ENCODE measurements around the gene PIAS4.
"Not testable (repeated sequence)": the region's sequence is repeated elsewhere in the genome, so short reads cannot be mapped to it uniquely, and the experiment has no call there.

Gene PIAS4

GRCh38 chr19:4007021-4007835, at the start of gene PIAS4:
TSS of gene PIAS4 (plus strand) at chr19:4007736. CDS start at chr19:4007761, 25 bp downstream.
- DNase-seq (ENCODE audit: low spot score in 2 of 2) (peak; percentile 90 to 95), ATAC-seq (peak; percentile 94)
- H3K36me3 Mint-ChIP-seq: peaks cover 6% of the 10 kb centered on the region
- H3K27ac Mint-ChIP-seq: peak within 1 kb of the TSS; percentile 83
- peaks cover 24% of the 10 kb centered on the region for H3K4me1 Mint-ChIP-seq
- H3K4me3 Mint-ChIP-seq: peak within 1 kb of the TSS; percentile 78
- no peaks in the 10 kb centered on the region for H3K9me3 Mint-ChIP-seq

GRCh38 chr19:3958836-3959765, 48.4 kb upstream of the PIAS4 start:
- DNase-seq (ENCODE audit: low spot score in 2 of 2) (no peak), ATAC-seq (peak; percentile 31)
- no peak overlapping the region for H3K27ac Mint-ChIP-seq
- H3K9me3 Mint-ChIP-seq: no peaks in the 10 kb centered on the region
- peaks cover 70% of the 10 kb centered on the region for H3K36me3 Mint-ChIP-seq
- no peaks in the 10 kb centered on the region for H3K4me1 Mint-ChIP-seq
- no peak overlapping the region for H3K4me3 Mint-ChIP-seq

- Mint-ChIP-seq H3K4me3 (no peak overlapping the region), H3K9me3 (no peaks in the 10 kb centered on the region), H3K36me3 (peaks cover 75% of the 10 kb centered on the region), H3K4me1 (no peaks in the 10 kb centered on the region), H3K27ac (no peak overlapping the region)
- no peak for DNase-seq (ENCODE audit: low spot score in 2 of 2)
- ATAC-seq: no peak
Observed at GRCh38 chr19:3959766-3960131, 47.8 kb upstream of the PIAS4 start.

- no peak overlapping the region for H3K4me3 Mint-ChIP-seq
- ATAC-seq (no peak), DNase-seq (ENCODE audit: low spot score in 2 of 2) (no peak)
- H3K4me1 Mint-ChIP-seq: no peaks in the 10 kb centered on the region
- H3K27ac Mint-ChIP-seq: no peak overlapping the region
- H3K36me3 Mint-ChIP-seq: peaks cover 84% of the 10 kb centered on the region
- H3K9me3 Mint-ChIP-seq: no peaks in the 10 kb centered on the region
Observed at GRCh38 chr19:3961007-3961406, 46.5 kb upstream of the PIAS4 start.

- Mint-ChIP-seq H3K27ac (no peak overlapping the region), H3K4me1 (peaks cover 7% of the 10 kb centered on the region), H3K4me3 (no peak overlapping the region), H3K36me3 (peaks cover 76% of the 10 kb centered on the region), H3K9me3 (no peaks in the 10 kb centered on the region)
- no peak for ATAC-seq
- no peak for DNase-seq (ENCODE audit: low spot score in 2 of 2)
Observed at GRCh38 chr19:3963458-3964255, 43.9 kb upstream of the PIAS4 start.

GRCh38 chr19:3964256-3965194, 43.0 kb upstream of the PIAS4 start:
- H3K9me3 Mint-ChIP-seq: no peaks in the 10 kb centered on the region
- no peak for DNase-seq (ENCODE audit: low spot score in 2 of 2)
- no peak overlapping the region for H3K4me3 Mint-ChIP-seq
- no peak overlapping the region for H3K27ac Mint-ChIP-seq
- no peak for ATAC-seq
- H3K36me3 Mint-ChIP-seq: peaks cover 83% of the 10 kb centered on the region
- H3K4me1 Mint-ChIP-seq: peaks cover 12% of the 10 kb centered on the region

- peak overlapping the region; percentile 65 for H3K27ac Mint-ChIP-seq
- H3K4me3 Mint-ChIP-seq: no peak overlapping the region
Observed at GRCh38 chr19:3966051-3967017, 41.2 kb upstream of the PIAS4 start.

GRCh38 chr19:3967983-3968382, 39.6 kb upstream of the PIAS4 start:
- Mint-ChIP-seq H3K36me3 (peaks cover 85% of the 10 kb centered on the region), H3K4me1 (peaks cover 29% of the 10 kb centered on the region)
- H3K4me3 Mint-ChIP-seq; ATAC-seq; DNase-seq (ENCODE audit: low spot score in 2 of 2); H3K27ac Mint-ChIP-seq; H3K9me3 Mint-ChIP-seq: not testable (repeated sequence)

More at GRCh38 chr19:3966051-3967017, 41.2 kb upstream of the PIAS4 start:
- peaks cover 85% of the 10 kb centered on the region for H3K36me3 Mint-ChIP-seq
- ATAC-seq: no peak
- H3K4me1 Mint-ChIP-seq: peaks cover 27% of the 10 kb centered on the region
- no peaks in the 10 kb centered on the region for H3K9me3 Mint-ChIP-seq
- DNase-seq (ENCODE audit: low spot score in 2 of 2): no peak

- peak overlapping the region; percentile 91 for H3K4me3 Mint-ChIP-seq
- peaks cover 78% of the 10 kb centered on the region for H3K36me3 Mint-ChIP-seq
- H3K4me1 Mint-ChIP-seq: peaks cover 29% of the 10 kb centered on the region
- ATAC-seq (no peak), DNase-seq (ENCODE audit: low spot score in 2 of 2) (no peak)
- peak overlapping the region; percentile 90 for H3K27ac Mint-ChIP-seq
- no peaks in the 10 kb centered on the region for H3K9me3 Mint-ChIP-seq
Observed at GRCh38 chr19:3968556-3969434, 38.7 kb upstream of the PIAS4 start.

- Mint-ChIP-seq H3K27ac (peak overlapping the region; percentile 90), H3K4me3 (peak overlapping the region; percentile 91), H3K36me3 (peaks cover 74% of the 10 kb centered on the region), H3K4me1 (peaks cover 29% of the 10 kb centered on the region), H3K9me3 (no peaks in the 10 kb centered on the region)
- DNase-seq (ENCODE audit: low spot score in 2 of 2) (no peak), ATAC-seq (no peak)
Observed at GRCh38 chr19:3969435-3970312, 37.9 kb upstream of the PIAS4 start.

GRCh38 chr19:3970313-3970807, 37.2 kb upstream of the PIAS4 start:
- Mint-ChIP-seq H3K9me3 (no peaks in the 10 kb centered on the region), H3K36me3 (peaks cover 75% of the 10 kb centered on the region), H3K4me3 (peak overlapping the region; percentile 91), H3K27ac (peak overlapping the region; percentile 90), H3K4me1 (peaks cover 29% of the 10 kb centered on the region)
- DNase-seq (ENCODE audit: low spot score in 2 of 2) (no peak), ATAC-seq (peak; percentile 9)
